ENCODE results near the gene APPBP2.
"Not testable (repeated sequence)": the region's sequence is repeated elsewhere in the genome, so short reads cannot be mapped to it uniquely, and the experiment has no call there.

Gene APPBP2

GRCh38 chr17:60525685-60526514, at the start of gene APPBP2:
Gene APPBP2, minus strand, starts transcription at chr17:60526242. Its CDS starts 311 bp downstream, at chr17:60525931.
- peak; percentile 53 for DNase-seq (ENCODE audit: low read depth)

- no peak for DNase-seq (ENCODE audit: low read depth)
Observed at GRCh38 chr17:60573236-60574051, 47.4 kb upstream of the APPBP2 start.

- DNase-seq (ENCODE audit: low read depth) = no peak
Observed at GRCh38 chr17:60565233-60565632, 39.2 kb upstream of the APPBP2 start.

- DNase-seq (ENCODE audit: low read depth) = no peak
Observed at GRCh38 chr17:60563743-60564142, 37.7 kb upstream of the APPBP2 start.

GRCh38 chr17:60562421-60562820, 36.4 kb upstream of the APPBP2 start:
- no peak for DNase-seq (ENCODE audit: low read depth)

- no peak for DNase-seq (ENCODE audit: low read depth)
Observed at GRCh38 chr17:60560860-60561257, 34.8 kb upstream of the APPBP2 start.

- no peak for DNase-seq (ENCODE audit: low read depth)
Observed at GRCh38 chr17:60559995-60560859, 34.2 kb upstream of the APPBP2 start.

- no peak for DNase-seq (ENCODE audit: low read depth)
Observed at GRCh38 chr17:60559659-60559994, 33.6 kb upstream of the APPBP2 start.

- no peak for DNase-seq (ENCODE audit: low read depth)
Observed at GRCh38 chr17:60557805-60558204, 31.8 kb upstream of the APPBP2 start.

GRCh38 chr17:60555786-60556185, 29.7 kb upstream of the APPBP2 start:
- no peak for DNase-seq (ENCODE audit: low read depth)

GRCh38 chr17:60554377-60554788, 28.3 kb upstream of the APPBP2 start:
- peak; percentile 46 for DNase-seq (ENCODE audit: low read depth)

GRCh38 chr17:60552255-60552654, 26.2 kb upstream of the APPBP2 start:
- not testable (repeated sequence) for DNase-seq (ENCODE audit: low read depth)

- no peak for DNase-seq (ENCODE audit: low read depth)
Observed at GRCh38 chr17:60548990-60549389, 22.9 kb upstream of the APPBP2 start.

- no peak for DNase-seq (ENCODE audit: low read depth)
Observed at GRCh38 chr17:60545465-60546191, 19.6 kb upstream of the APPBP2 start.

- no peak for DNase-seq (ENCODE audit: low read depth)
Observed at GRCh38 chr17:60542071-60542470, 16.0 kb upstream of the APPBP2 start.

- no peak for DNase-seq (ENCODE audit: low read depth)
Observed at GRCh38 chr17:60540460-60540859, 14.4 kb upstream of the APPBP2 start.

- DNase-seq (ENCODE audit: low read depth) = no peak
Observed at GRCh38 chr17:60539807-60540206, 13.8 kb upstream of the APPBP2 start.

GRCh38 chr17:60538726-60539125, 12.7 kb upstream of the APPBP2 start:
- no peak for DNase-seq (ENCODE audit: low read depth)

GRCh38 chr17:60535382-60536279, 9.6 kb upstream of the APPBP2 start:
- no peak for DNase-seq (ENCODE audit: low read depth)

- DNase-seq (ENCODE audit: low read depth) = no peak
Observed at GRCh38 chr17:60534613-60535157, 8.6 kb upstream of the APPBP2 start.

Data from HS-5 (cell line).